ENCODE measurements around the gene KIAA1958.

KIAA1958 gene

GRCh38 chr9:112526973-112527372 is 40.3 kb downstream of the KIAA1958 start:
- no peak overlapping the region for H3K27ac ChIP-seq (ENCODE audit: low read depth, low read length)

GRCh38 chr9:112527959-112528358 is 41.3 kb downstream of the KIAA1958 start:
- no peak overlapping the region for H3K4me3 ChIP-seq (ENCODE audit: low read length)
- H3K36me3 ChIP-seq (ENCODE audit: control insufficient read depth, insufficient read depth, low read length), result no peaks in the 10 kb centered on the region
- no peak overlapping the region for H3K4ac ChIP-seq (ENCODE audit: low read depth, low read length)
- no peak overlapping the region for H4K8ac ChIP-seq (ENCODE audit: low read depth, low read length)
- H3K4me2 ChIP-seq (ENCODE audit: low read length), result no peak overlapping the region
- WGBS (ENCODE audit: extremely low coverage, insufficient coverage, low lambda C conversion rate), result no CpG with 5 or more reads among the region's 2 CpGs
- no peak overlapping the region for H3K9ac ChIP-seq (ENCODE audit: low read length)
- H2BK5ac ChIP-seq (ENCODE audit: low read length), result no peak overlapping the region
- no peak overlapping the region for H2BK15ac ChIP-seq (replicated peaks; ENCODE audit: low read depth)
- no peak overlapping the region for H4K5ac ChIP-seq (ENCODE audit: low read length)
- no peak overlapping the region for H3K18ac ChIP-seq (ENCODE audit: low read length)
- H2BK120ac ChIP-seq (ENCODE audit: low read depth, low read length), result no peak overlapping the region
- H3K79me1 ChIP-seq (ENCODE audit: low read length), result peaks cover 7% of the 10 kb centered on the region
- peaks cover 15% of the 10 kb centered on the region for H3K79me2 ChIP-seq (ENCODE audit: control insufficient read depth, insufficient read depth, low read length)
- H3K27me3 ChIP-seq (ENCODE audit: insufficient read depth, low read length, poor library complexity), result no peaks in the 10 kb centered on the region
- DNase-seq, result no peak
- peaks cover 3% of the 10 kb centered on the region for H3K4me1 ChIP-seq (ENCODE audit: control insufficient read depth, low read depth, low read length)
- no peak overlapping the region for H3K27ac ChIP-seq (ENCODE audit: low read depth, low read length)
- no peak overlapping the region for H3K56ac ChIP-seq (ENCODE audit: low read length)
- no peak overlapping the region for H2AK5ac ChIP-seq (ENCODE audit: low read length)
- H3K23ac ChIP-seq (ENCODE audit: low read length), result no peak overlapping the region

More at GRCh38 chr9:112526973-112527372, 40.3 kb downstream of the KIAA1958 start:
- H4K8ac ChIP-seq (ENCODE audit: low read depth, low read length), result no peak overlapping the region
- no peak overlapping the region for H2BK120ac ChIP-seq (ENCODE audit: low read depth, low read length)
- H3K56ac ChIP-seq (ENCODE audit: low read length), result no peak overlapping the region
- H4K5ac ChIP-seq (ENCODE audit: low read length), result no peak overlapping the region
- no peaks in the 10 kb centered on the region for H3K27me3 ChIP-seq (ENCODE audit: insufficient read depth, low read length, poor library complexity)
- no peak overlapping the region for H3K23ac ChIP-seq (ENCODE audit: low read length)
- H3K4me1 ChIP-seq (ENCODE audit: control insufficient read depth, low read depth, low read length), result peaks cover 3% of the 10 kb centered on the region
- peaks cover 15% of the 10 kb centered on the region for H3K79me1 ChIP-seq (ENCODE audit: low read length)
- WGBS (ENCODE audit: extremely low coverage, insufficient coverage, low lambda C conversion rate), result no CpG with 5 or more reads among the region's 1 CpG
- H2BK5ac ChIP-seq (ENCODE audit: low read length), result no peak overlapping the region
- no peak for DNase-seq
- peaks cover 22% of the 10 kb centered on the region for H3K79me2 ChIP-seq (ENCODE audit: control insufficient read depth, insufficient read depth, low read length)
- no peak overlapping the region for H3K4me3 ChIP-seq (ENCODE audit: low read length)
- no peak overlapping the region for H3K4ac ChIP-seq (ENCODE audit: low read depth, low read length)
- H3K4me2 ChIP-seq (ENCODE audit: low read length), result no peak overlapping the region
- no peak overlapping the region for H3K18ac ChIP-seq (ENCODE audit: low read length)
- no peak overlapping the region for H2BK15ac ChIP-seq (replicated peaks; ENCODE audit: low read depth)
- no peaks in the 10 kb centered on the region for H3K36me3 ChIP-seq (ENCODE audit: control insufficient read depth, insufficient read depth, low read length)
- no peak overlapping the region for H3K9ac ChIP-seq (ENCODE audit: low read length)
- no peak overlapping the region for H2AK5ac ChIP-seq (ENCODE audit: low read length)

- Histone ChIP-seq H2BK15ac (replicated peaks; ENCODE audit: low read depth) (no peak overlapping the region), H4K8ac (ENCODE audit: low read depth, low read length) (no peak overlapping the region), H3K36me3 (ENCODE audit: control insufficient read depth, insufficient read depth, low read length) (no peaks in the 10 kb centered on the region), H2BK5ac (ENCODE audit: low read length) (no peak overlapping the region), H3K56ac (ENCODE audit: low read length) (no peak overlapping the region), H3K79me1 (ENCODE audit: low read length) (peaks cover 8% of the 10 kb centered on the region), H3K9ac (ENCODE audit: low read length) (no peak overlapping the region), H3K18ac (ENCODE audit: low read length) (no peak overlapping the region), H3K23ac (ENCODE audit: low read length) (no peak overlapping the region), H4K5ac (ENCODE audit: low read length) (no peak overlapping the region), H3K4ac (ENCODE audit: low read depth, low read length) (no peak overlapping the region), H3K4me3 (ENCODE audit: low read length) (no peak overlapping the region), H3K79me2 (ENCODE audit: control insufficient read depth, insufficient read depth, low read length) (peaks cover 15% of the 10 kb centered on the region), H2AK5ac (ENCODE audit: low read length) (no peak overlapping the region), H3K4me2 (ENCODE audit: low read length) (no peak overlapping the region), H3K4me1 (ENCODE audit: control insufficient read depth, low read depth, low read length) (peaks cover 3% of the 10 kb centered on the region), H2BK120ac (ENCODE audit: low read depth, low read length) (no peak overlapping the region), H3K27ac (ENCODE audit: low read depth, low read length) (no peak overlapping the region), H3K27me3 (ENCODE audit: insufficient read depth, low read length, poor library complexity) (no peaks in the 10 kb centered on the region)
- WGBS (ENCODE audit: extremely low coverage, insufficient coverage, low lambda C conversion rate), result no CpG with 5 or more reads among the region's 2 CpGs
- no peak for DNase-seq
These were observed 42.7 kb downstream of the KIAA1958 start for GRCh38 chr9:112529316-112529715.

- H3K27me3 ChIP-seq (ENCODE audit: insufficient read depth, low read length, poor library complexity), result no peaks in the 10 kb centered on the region
- no peak overlapping the region for H3K18ac ChIP-seq (ENCODE audit: low read length)
- H3K4me2 ChIP-seq (ENCODE audit: low read length), result no peak overlapping the region
- H2BK120ac ChIP-seq (ENCODE audit: low read depth, low read length), result no peak overlapping the region
- no peak for DNase-seq
- peaks cover 3% of the 10 kb centered on the region for H3K4me1 ChIP-seq (ENCODE audit: control insufficient read depth, low read depth, low read length)
- H3K4me3 ChIP-seq (ENCODE audit: low read length), result no peak overlapping the region
- H2AK5ac ChIP-seq (ENCODE audit: low read length), result no peak overlapping the region
- H2BK15ac ChIP-seq (replicated peaks; ENCODE audit: low read depth), result no peak overlapping the region
- no peak overlapping the region for H3K9ac ChIP-seq (ENCODE audit: low read length)
- no peaks in the 10 kb centered on the region for H3K36me3 ChIP-seq (ENCODE audit: control insufficient read depth, insufficient read depth, low read length)
- no peak overlapping the region for H3K4ac ChIP-seq (ENCODE audit: low read depth, low read length)
- no CpG with 5 or more reads among the region's 6 CpGs for WGBS (ENCODE audit: extremely low coverage, insufficient coverage, low lambda C conversion rate)
- H3K27ac ChIP-seq (ENCODE audit: low read depth, low read length), result no peak overlapping the region
- peaks cover 8% of the 10 kb centered on the region for H3K79me1 ChIP-seq (ENCODE audit: low read length)
- no peak overlapping the region for H2BK5ac ChIP-seq (ENCODE audit: low read length)
- H3K23ac ChIP-seq (ENCODE audit: low read length), result no peak overlapping the region
- peaks cover 12% of the 10 kb centered on the region for H3K79me2 ChIP-seq (ENCODE audit: control insufficient read depth, insufficient read depth, low read length)
- H3K56ac ChIP-seq (ENCODE audit: low read length), result no peak overlapping the region
- H4K5ac ChIP-seq (ENCODE audit: low read length), result no peak overlapping the region
- H4K8ac ChIP-seq (ENCODE audit: low read depth, low read length), result no peak overlapping the region
These were observed 44.2 kb downstream of the KIAA1958 start for GRCh38 chr9:112530751-112531205.

- no peak overlapping the region for H2BK5ac ChIP-seq (ENCODE audit: low read length)
- no peak overlapping the region for H3K4me3 ChIP-seq (ENCODE audit: low read length)
- H3K4me1 ChIP-seq (ENCODE audit: control insufficient read depth, low read depth, low read length), result peaks cover 3% of the 10 kb centered on the region
- no peak overlapping the region for H3K23ac ChIP-seq (ENCODE audit: low read length)
- no peak overlapping the region for H2AK5ac ChIP-seq (ENCODE audit: low read length)
- H2BK15ac ChIP-seq (replicated peaks; ENCODE audit: low read depth), result no peak overlapping the region
- H3K9ac ChIP-seq (ENCODE audit: low read length), result no peak overlapping the region
- H3K36me3 ChIP-seq (ENCODE audit: control insufficient read depth, insufficient read depth, low read length), result no peaks in the 10 kb centered on the region
- H3K79me1 ChIP-seq (ENCODE audit: low read length), result peaks cover 8% of the 10 kb centered on the region
- peaks cover 12% of the 10 kb centered on the region for H3K79me2 ChIP-seq (ENCODE audit: control insufficient read depth, insufficient read depth, low read length)
- no peak overlapping the region for H4K5ac ChIP-seq (ENCODE audit: low read length)
- no peak overlapping the region for H3K56ac ChIP-seq (ENCODE audit: low read length)
- H3K4me2 ChIP-seq (ENCODE audit: low read length), result no peak overlapping the region
- no peak overlapping the region for H2BK120ac ChIP-seq (ENCODE audit: low read depth, low read length)
- no peak overlapping the region for H3K4ac ChIP-seq (ENCODE audit: low read depth, low read length)
- H3K27me3 ChIP-seq (ENCODE audit: insufficient read depth, low read length, poor library complexity), result no peaks in the 10 kb centered on the region
- H3K27ac ChIP-seq (ENCODE audit: low read depth, low read length), result no peak overlapping the region
- no peak overlapping the region for H4K8ac ChIP-seq (ENCODE audit: low read depth, low read length)
- H3K18ac ChIP-seq (ENCODE audit: low read length), result no peak overlapping the region
- no CpG with 5 or more reads among the region's 6 CpGs for WGBS (ENCODE audit: extremely low coverage, insufficient coverage, low lambda C conversion rate)
- DNase-seq, result peak; percentile 68
These were observed 45.1 kb downstream of the KIAA1958 start for GRCh38 chr9:112531666-112532282.

- Histone ChIP-seq H3K23ac (ENCODE audit: low read length) (no peak overlapping the region), H3K4me3 (ENCODE audit: low read length) (no peak overlapping the region), H2AK5ac (ENCODE audit: low read length) (no peak overlapping the region), H3K4me2 (ENCODE audit: low read length) (no peak overlapping the region), H3K79me1 (ENCODE audit: low read length) (peaks cover 8% of the 10 kb centered on the region), H3K4ac (ENCODE audit: low read depth, low read length) (no peak overlapping the region), H2BK120ac (ENCODE audit: low read depth, low read length) (no peak overlapping the region), H3K18ac (ENCODE audit: low read length) (no peak overlapping the region), H4K5ac (ENCODE audit: low read length) (no peak overlapping the region), H3K79me2 (ENCODE audit: control insufficient read depth, insufficient read depth, low read length) (peaks cover 12% of the 10 kb centered on the region), H3K27me3 (ENCODE audit: insufficient read depth, low read length, poor library complexity) (no peaks in the 10 kb centered on the region), H3K36me3 (ENCODE audit: control insufficient read depth, insufficient read depth, low read length) (no peaks in the 10 kb centered on the region), H2BK5ac (ENCODE audit: low read length) (no peak overlapping the region), H4K8ac (ENCODE audit: low read depth, low read length) (no peak overlapping the region), H2BK15ac (replicated peaks; ENCODE audit: low read depth) (no peak overlapping the region), H3K4me1 (ENCODE audit: control insufficient read depth, low read depth, low read length) (peaks cover 3% of the 10 kb centered on the region), H3K9ac (ENCODE audit: low read length) (no peak overlapping the region), H3K27ac (ENCODE audit: low read depth, low read length) (no peak overlapping the region), H3K56ac (ENCODE audit: low read length) (no peak overlapping the region)
- WGBS (ENCODE audit: extremely low coverage, insufficient coverage, low lambda C conversion rate), result no CpG with 5 or more reads among the region's 1 CpG
- no peak for DNase-seq
These were observed 45.8 kb downstream of the KIAA1958 start for GRCh38 chr9:112532427-112532826.

All from mesendoderm (in vitro differentiated cells).